A673 (cell line): ENCODE measurements around the gene HOXA6. TPM values are rescaled to one million over a fixed set of nuclear protein-coding genes. Genes with fewer than 3 reads are reported as not detected.

ENCODE experiments used
- BruUV-seq: library from RNA; stranded (reverse); fragments of 400-500 nt; replicated peaks from 2 replicates; lab custom pipeline; 2021; lab: Mats Ljungman, UMichigan
- CTCF ChIA-PET: fragments of 300-600 bp; sonication (Branson Sonifier 250); formaldehyde crosslinking; loops from one replicate; lab custom pipeline; 2022; ENCODE audit warnings: antibody characterized with exemption; lab: Charles Lee
- POLR2A ChIA-PET: fragments of 300-600 bp; sonication (Branson Sonifier 250); formaldehyde crosslinking; loops from one replicate; lab custom pipeline; 2022; ENCODE audit warnings: antibody characterized with exemption; ENCODE audit not compliant: low non-redundant PET; lab: Charles Lee
- DNase-seq: peaks from one replicate; pipeline ENCODE4 v3.0.0-alpha.2; 2015; ENCODE audit warnings: low spot score
- H3K27ac ChIP-seq: fragments of 200-600 bp; sonication (generic); 2 replicates; pipeline ENCODE4 v1.5.1; 2016; ENCODE audit warnings: mixed run types, low read depth, mild to moderate bottlenecking, mixed read lengths, antibody characterized with exemption, low read length; ENCODE audit not compliant: poor library complexity, severe bottlenecking
- H3K27me3 ChIP-seq: fragments of 200-600 bp; sonication (generic); replicated peaks from 2 replicates; pipeline ENCODE4 v1.6.1; 2017; ENCODE audit warnings: mixed run types, low read depth, mild to moderate bottlenecking, mixed read lengths, antibody characterized with exemption, low read length; ENCODE audit not compliant: insufficient read depth, poor library complexity
- H3K36me3 ChIP-seq: fragments of 200-600 bp; sonication (generic); 2 replicates; pipeline ENCODE4 v1.6.1; 2016; ENCODE audit warnings: mixed run types, mild to moderate bottlenecking, mixed read lengths, antibody characterized with exemption, low read length; ENCODE audit not compliant: insufficient read depth, poor library complexity, severe bottlenecking
- H3K4me1 ChIP-seq: fragments of 200-600 bp; sonication (generic); 2 replicates; pipeline ENCODE4 v1.6.1; 2017; ENCODE audit warnings: mixed run types, mild to moderate bottlenecking, mixed read lengths, antibody characterized with exemption, low read length; ENCODE audit not compliant: insufficient read depth, poor library complexity, severe bottlenecking
- H3K4me3 ChIP-seq: fragments of 200-600 bp; sonication (generic); 2 replicates; pipeline ENCODE4 v1.5.1; 2016; ENCODE audit warnings: low read depth, mixed run types, mild to moderate bottlenecking, mixed read lengths, low read length; ENCODE audit not compliant: poor library complexity, severe bottlenecking
- H3K9me3 ChIP-seq: fragments of 200-600 bp; sonication (generic); 2 replicates; pipeline ENCODE4 v1.6.1; 2016; ENCODE audit warnings: mixed run types, low read depth, mild to moderate bottlenecking, mixed read lengths, antibody characterized with exemption, low read length; ENCODE audit not compliant: poor library complexity, severe bottlenecking
- EZH2 ChIP-seq: fragments of 200-600 bp; sonication (generic); IDR thresholded peaks from 2 replicates; pipeline ENCODE4 v1.6.1; 2017; ENCODE audit warnings: borderline replicate concordance, low read depth, mild to moderate bottlenecking, mixed read lengths, antibody characterized with exemption, low read length; ENCODE audit not compliant: poor library complexity, severe bottlenecking
- intact Hi-C: fragments of 100-400 bp; cut with micrococcal nuclease; formaldehyde crosslinking; loops from one replicate; pipeline ENCODE4 v1.10.0; 2022; ENCODE audit not compliant: unreplicated experiment
- total RNA-seq: library from RNA; stranded (reverse); gene quantifications from 2 replicates; pipeline ENCODE4 v1.2.3, GENCODE V29; 2021
- TF ChIP-seq, protein P1 (sequence below): fragments of 300-800, 200-600 bp; sonication (generic); conservative IDR thresholded peaks from 2 replicates; pipeline ENCODE4 v1.5.1; 2017; ENCODE audit warnings: low read depth, mild to moderate bottlenecking, antibody characterized with exemption, low read length, moderate library complexity, mixed read lengths

Gene HOXA6
- total RNA-seq, 1 experiment from 2014 or later, result not detected

DNA sequence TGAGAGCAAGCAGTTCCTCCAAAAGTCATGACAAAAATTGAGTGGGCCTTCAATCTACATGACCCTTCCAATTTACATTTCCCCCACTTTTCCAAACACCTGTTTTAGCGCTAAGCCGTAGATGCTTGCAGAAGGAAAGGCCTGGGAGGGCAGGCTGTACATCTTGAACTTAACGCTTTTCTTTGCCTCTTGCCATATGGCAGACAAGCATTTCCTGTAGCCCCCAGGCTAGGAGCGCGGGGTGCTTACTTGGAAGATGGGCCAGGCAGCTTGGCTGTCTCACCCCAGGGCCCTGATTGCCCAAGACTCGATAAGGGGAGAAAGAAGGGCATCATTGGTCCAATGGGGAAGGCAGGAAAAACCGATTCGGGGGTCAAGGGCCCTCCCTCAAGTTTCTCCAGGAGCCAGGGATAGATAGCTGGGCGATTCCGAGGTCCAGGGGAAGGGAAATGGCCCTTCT lies 24.8 kb upstream of the HOXA6 start:
- intact Hi-C loops, result no loop called here
- POLR2A ChIA-PET, result no interaction called here
- H3K9me3 ChIP-seq, result no peaks in the 10 kb centered on the region
- DNase-seq, result no peak
- CTCF ChIA-PET, result no interaction called here
- no peak overlapping the region for H3K27ac ChIP-seq
- TF ChIP-seq, protein P1, sequence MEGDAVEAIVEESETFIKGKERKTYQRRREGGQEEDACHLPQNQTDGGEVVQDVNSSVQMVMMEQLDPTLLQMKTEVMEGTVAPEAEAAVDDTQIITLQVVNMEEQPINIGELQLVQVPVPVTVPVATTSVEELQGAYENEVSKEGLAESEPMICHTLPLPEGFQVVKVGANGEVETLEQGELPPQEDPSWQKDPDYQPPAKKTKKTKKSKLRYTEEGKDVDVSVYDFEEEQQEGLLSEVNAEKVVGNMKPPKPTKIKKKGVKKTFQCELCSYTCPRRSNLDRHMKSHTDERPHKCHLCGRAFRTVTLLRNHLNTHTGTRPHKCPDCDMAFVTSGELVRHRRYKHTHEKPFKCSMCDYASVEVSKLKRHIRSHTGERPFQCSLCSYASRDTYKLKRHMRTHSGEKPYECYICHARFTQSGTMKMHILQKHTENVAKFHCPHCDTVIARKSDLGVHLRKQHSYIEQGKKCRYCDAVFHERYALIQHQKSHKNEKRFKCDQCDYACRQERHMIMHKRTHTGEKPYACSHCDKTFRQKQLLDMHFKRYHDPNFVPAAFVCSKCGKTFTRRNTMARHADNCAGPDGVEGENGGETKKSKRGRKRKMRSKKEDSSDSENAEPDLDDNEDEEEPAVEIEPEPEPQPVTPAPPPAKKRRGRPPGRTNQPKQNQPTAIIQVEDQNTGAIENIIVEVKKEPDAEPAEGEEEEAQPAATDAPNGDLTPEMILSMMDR, result no peak
- TF ChIP-seq EZH2, result no peak
- H3K4me3 ChIP-seq, result no peak overlapping the region
- no peaks in the 10 kb centered on the region for H3K36me3 ChIP-seq
- peaks cover 7% of the 10 kb centered on the region for H3K4me1 ChIP-seq
- BruUV-seq, result no TSS peak
- peaks cover 85% of the 10 kb centered on the region for H3K27me3 ChIP-seq

DNA sequence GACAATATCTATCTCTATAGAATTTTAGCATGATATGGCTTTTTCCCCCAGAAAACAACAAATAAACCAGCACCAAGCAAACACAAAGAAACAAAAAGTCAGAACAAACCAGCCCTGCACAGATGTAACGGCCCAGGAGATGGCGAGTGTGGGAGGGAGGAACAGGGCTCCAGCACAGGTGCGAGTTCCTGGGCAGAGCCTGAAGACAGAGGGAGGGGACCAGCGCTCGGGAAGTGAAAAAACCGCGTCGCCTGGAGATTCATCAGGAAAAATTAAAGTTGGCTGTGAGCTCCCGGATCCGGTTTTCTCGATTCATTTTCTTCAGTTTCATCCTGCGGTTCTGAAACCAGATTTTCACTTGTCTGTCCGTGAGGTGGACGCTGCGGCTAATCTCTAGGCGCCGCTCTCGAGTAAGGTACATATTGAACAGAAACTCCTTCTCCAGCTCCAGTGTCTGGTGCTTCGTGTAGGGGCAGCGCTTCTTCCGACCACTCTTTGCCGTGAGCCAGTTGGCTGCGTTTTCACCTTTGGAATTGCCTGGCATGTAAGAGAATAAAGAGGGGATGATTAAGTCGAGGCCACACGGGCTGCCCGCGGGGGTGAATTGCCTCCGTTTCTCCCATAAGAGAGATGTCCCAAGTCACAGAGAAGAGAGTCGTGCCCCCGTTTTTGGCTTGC lies 24.2 kb upstream of the HOXA6 start:
- DNase-seq, result no peak
- H3K36me3 ChIP-seq, result no peaks in the 10 kb centered on the region
- no TSS peak for BruUV-seq
- no peak overlapping the region for H3K27ac ChIP-seq
- POLR2A ChIA-PET, result no interaction called here
- CTCF ChIA-PET, result no interaction called here
- H3K4me1 ChIP-seq, result peaks cover 7% of the 10 kb centered on the region
- H3K27me3 ChIP-seq, result peaks cover 85% of the 10 kb centered on the region
- TF ChIP-seq, protein P1, result no peak
- TF ChIP-seq EZH2, result no peak
- H3K4me3 ChIP-seq, result no peak overlapping the region
- H3K9me3 ChIP-seq, result no peaks in the 10 kb centered on the region
- intact Hi-C loops, result no loop called here

DNA sequence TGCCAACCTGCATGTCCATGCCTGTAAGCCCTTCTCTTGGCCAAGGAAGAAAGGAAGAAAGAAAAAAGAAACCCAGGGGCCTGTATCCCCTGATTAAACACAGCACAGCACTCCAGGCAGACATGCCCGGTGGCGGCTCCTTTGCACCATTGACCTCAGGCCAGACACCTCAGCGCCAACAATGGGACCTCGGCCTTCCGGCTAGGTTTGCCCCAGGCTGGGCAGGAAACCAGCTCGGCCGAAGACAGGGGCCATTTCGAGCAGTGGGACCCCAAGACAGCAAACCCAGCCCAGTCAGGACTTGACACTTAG lies 23.7 kb upstream of the HOXA6 start:
- Histone ChIP-seq H3K4me3 (no peak overlapping the region), H3K36me3 (no peaks in the 10 kb centered on the region), H3K9me3 (no peaks in the 10 kb centered on the region), H3K27me3 (peaks cover 85% of the 10 kb centered on the region), H3K4me1 (peaks cover 7% of the 10 kb centered on the region), H3K27ac (no peak overlapping the region)
- DNase-seq, result no peak
- TF ChIP-seq EZH2, result no peak
- TF ChIP-seq, protein P1, result no peak
- no TSS peak for BruUV-seq
- ChIA-PET CTCF (no interaction called here), POLR2A (no interaction called here)
- intact Hi-C loops, result no loop called here
